B cell (primary cell): ENCODE results near the gene BLVRB. TPM values are rescaled to one million over a fixed set of nuclear protein-coding genes. Genes with fewer than 3 reads are reported as not detected.
"Not testable (repeated sequence)": the region's sequence is repeated elsewhere in the genome, so short reads cannot be mapped to it uniquely, and the experiment has no call there.

Experiments
- ATAC-seq: fragments of 200-7000 bp; cut with Tn5 transposase; one replicate; pipeline ENCODE4 v1.10.0; 2021; ENCODE audit warnings: low read depth, mild to moderate bottlenecking, moderate number of reproducible peaks, moderate library complexity
- CTCF ChIA-PET: fragments of 350-600 bp; sonication (Branson Sonifier 250); formaldehyde crosslinking; loops from one replicate; lab custom pipeline; 2021; ENCODE audit warnings: antibody characterized with exemption, inconsistent platforms; lab: Charles Lee
- POLR2A ChIA-PET: fragments of 350-600 bp; sonication (Branson Sonifier 250); formaldehyde crosslinking; loops from one replicate; lab custom pipeline; 2021; ENCODE audit warnings: antibody characterized with exemption; lab: Charles Lee
- DNase-seq: peaks from one replicate; pipeline ENCODE4 v3.0.0; 2013
- H2AFZ ChIP-seq: 2 replicates; pipeline ENCODE4 v1.6.1; 2012; ENCODE audit warnings: mild to moderate bottlenecking, low read depth, low read length; ENCODE audit not compliant: insufficient read depth, poor library complexity, severe bottlenecking
- H3K27ac ChIP-seq, 2 donors: 1 replicate in 1 of 2; 2 replicates in 1 of 2; pipeline ENCODE4 v1.5.1; 2012 to 2013; ENCODE audit warnings: low read length in 2 of 2, mild to moderate bottlenecking in 2 of 2, moderate library complexity in 1 of 2
- H3K27me3 ChIP-seq, 4 experiments: fragments of 200-600 bp in 1 of 4; sonication (generic) in 1 of 4; replicated peaks in 1 of 4; 1 replicate in 2 of 4; 2 replicates in 2 of 4; pipeline versions ENCODE4 v1.6.1 to v1.7.0; 2013 to 2016; ENCODE audit warnings: low read length in 3 of 4, mild to moderate bottlenecking in 2 of 4, mixed read lengths in 1 of 4, moderate library complexity in 1 of 4; ENCODE audit not compliant: insufficient read depth in 4 of 4, control insufficient read depth in 3 of 4; ENCODE audit errors: control extremely low read depth in 1 of 4
- H3K36me3 ChIP-seq, 2 experiments: replicated peaks in 1 of 2; 1 replicate in 1 of 2; 2 replicates in 1 of 2; pipeline versions ENCODE4 v1.6.1 to v1.7.1; 2013; ENCODE audit warnings: low read length in 1 of 2; ENCODE audit not compliant: insufficient read depth in 2 of 2, control insufficient read depth in 1 of 2; ENCODE audit errors: control extremely low read depth in 1 of 2, extremely low read depth in 1 of 2
- H3K4me1 ChIP-seq, 2 donors: fragments of 200-600 bp in 1 of 2; sonication (generic) in 1 of 2; 1 replicate in 1 of 2; 2 replicates in 1 of 2; pipeline versions ENCODE4 v1.5.1 to v1.6.1; 2013 to 2017; ENCODE audit warnings: low read length in 2 of 2; ENCODE audit not compliant: control insufficient read depth in 2 of 2, insufficient read depth in 2 of 2
- H3K4me2 ChIP-seq: replicated peaks from 2 replicates; pipeline ENCODE3; 2012; ENCODE audit warnings: mild to moderate bottlenecking, low read depth, low read length; ENCODE audit not compliant: poor library complexity, severe bottlenecking
- H3K4me3 ChIP-seq, 5 experiments: fragments of 200-600 bp in 1 of 5; sonication (generic) in 1 of 5; 1 replicate in 3 of 5; 2 replicates in 2 of 5; pipeline versions ENCODE4 v1.5.1 to v1.7.0; 2011 to 2016; ENCODE audit warnings: low read length in 4 of 5, mild to moderate bottlenecking in 4 of 5, low read depth in 2 of 5, control low read depth in 1 of 5, moderate library complexity in 1 of 5; ENCODE audit not compliant: insufficient read depth in 1 of 5; ENCODE audit errors: control extremely low read depth in 1 of 5, extremely low read depth in 1 of 5
- H3K79me2 ChIP-seq: fragments of 200-600 bp; sonication (generic); one replicate; pipeline ENCODE4 v1.6.0; 2016; ENCODE audit warnings: low read length; ENCODE audit not compliant: control insufficient read depth, insufficient read depth
- H3K9ac ChIP-seq: fragments of 200-600 bp; sonication (generic); 2 replicates; pipeline ENCODE4 v1.6.1; 2017; ENCODE audit warnings: mild to moderate bottlenecking, low read length, moderate library complexity
- H3K9me3 ChIP-seq, 3 donors: one replicate each; pipeline versions ENCODE4 v1.6.1 to v1.7.1; 2013; ENCODE audit warnings: low read length in 2 of 3; ENCODE audit not compliant: control insufficient read depth in 2 of 3, insufficient read depth in 1 of 3; ENCODE audit errors: control extremely low read depth in 1 of 3
- H4K20me1 ChIP-seq: 2 replicates; pipeline ENCODE4 v1.6.0; 2012; ENCODE audit warnings: mild to moderate bottlenecking, low read length; ENCODE audit not compliant: insufficient read depth, control insufficient read depth, poor library complexity, severe bottlenecking
- H3K27ac Mint-ChIP-seq: one replicate; pipeline ENCODE4 v1.8.0; 2021; ENCODE audit warnings: mixed read lengths
- H3K27me3 Mint-ChIP-seq: one replicate; pipeline ENCODE4 v1.8.0; 2021; ENCODE audit warnings: mixed read lengths
- H3K4me1 Mint-ChIP-seq: one replicate; pipeline ENCODE4 v1.8.0; 2021; ENCODE audit warnings: mixed read lengths
- H3K4me3 Mint-ChIP-seq: one replicate; pipeline ENCODE4 v1.8.0; 2021; ENCODE audit warnings: mixed read lengths
- H3K9me3 Mint-ChIP-seq: one replicate; pipeline ENCODE4 v1.8.0; 2022; ENCODE audit warnings: mixed read lengths; ENCODE audit not compliant: insufficient read depth
- CTCF ChIP-seq: fragments of 200-600 bp; IDR thresholded peaks from one replicate; pipeline ENCODE4 v1.8.0; 2022; ENCODE audit warnings: antibody characterized with exemption, mild to moderate bottlenecking
- EZH2 ChIP-seq: IDR thresholded peaks from 2 replicates; pipeline ENCODE4 v1.6.1; 2012; ENCODE audit warnings: borderline replicate concordance, low read depth, mild to moderate bottlenecking, moderate library complexity, low read length; ENCODE audit not compliant: insufficient read depth, poor library complexity, severe bottlenecking
- WGBS: methylation state at CpG from one replicate; pipeline ENCODE4 v1.1.5; 2013; ENCODE audit warnings: missing lambda C conversion rate; ENCODE audit not compliant: insufficient coverage; 5-methylcytosine and 5-hydroxymethylcytosine counted together
- intact Hi-C: fragments of 100-400 bp; cut with micrococcal nuclease; formaldehyde crosslinking; loops from one replicate; pipeline ENCODE4 v1.10.0; 2022
- polyA plus RNA-seq: library from polyadenylated mRNA; depleted of rRNA; stranded (reverse); fragments of >200 nt; gene quantifications from 2 replicates; pipeline ENCODE4 v1.2.3, GENCODE V29; 2012
- total RNA-seq, 2 donors: library from RNA; stranded (reverse); fragments of 120-200 nt in 1 of 2; gene quantifications; 1 replicate in 1 of 2; 2 replicates in 1 of 2; pipeline versions ENCODE4 v1.2.3 to v1.2.4, GENCODE V29; 2013 to 2022

BLVRB gene
- total and polyA plus RNA-seq, 2 donors (not counting 1 experiment from before 2014, with no cell fraction given), result 14.2 to 23.2 TPM

GRCh38 chr19:40457048-40457447 is 8.5 kb downstream of the BLVRB start:
- H3K27ac Mint-ChIP-seq, result no peak overlapping the region
- Histone ChIP-seq H4K20me1 (no peaks in the 10 kb centered on the region), H3K79me2 (no peaks in the 10 kb centered on the region), H3K9ac (no peak overlapping the region), H3K36me3 (no peaks in the 10 kb centered on the region), H3K27me3 (no peaks in the 10 kb centered on the region), H3K9me3 (peaks cover 0 to 5% (median 0%) of the 10 kb centered on the region in 3 donors), H3K27ac (no peak overlapping the region), H3K4me3 (no peak overlapping the region), H2AFZ (no peak overlapping the region), H3K4me1 (peaks cover 10 to 12% of the 10 kb centered on the region in 2 donors), H3K4me2 (no peak overlapping the region)
- POLR2A ChIA-PET, result interaction anchor here (0.7 kb wide), 1 partner anchor 414 kb away, joined by 4 read pairs; no protein-coding TSS in a partner anchor
- ATAC-seq (no peak), DNase-seq (no peak)
- H3K9me3 Mint-ChIP-seq, result no peaks in the 10 kb centered on the region
- H3K4me3 Mint-ChIP-seq, result no peak overlapping the region
- H3K27me3 Mint-ChIP-seq, result no peaks in the 10 kb centered on the region
- CTCF ChIA-PET, result interaction anchor here (0.9 to 2.0 kb wide), 3 partner anchors 11 to 38 kb away, joined by 3 to 5 read pairs (median 3); no protein-coding TSS in a partner anchor
- peaks cover 9% of the 10 kb centered on the region for H3K4me1 Mint-ChIP-seq
- TF ChIP-seq CTCF, result no peak
- no peak for TF ChIP-seq EZH2
- intact Hi-C loops, result no loop called here
- 79% methylated on average over 5 of the region's 5 CpGs for WGBS

GRCh38 chr19:40453943-40454342 is 11.6 kb downstream of the BLVRB start:
- H3K9ac ChIP-seq, H3K27ac Mint-ChIP-seq, H3K27me3 Mint-ChIP-seq, H4K20me1 ChIP-seq, H3K4me1 Mint-ChIP-seq, H3K36me3 ChIP-seq, DNase-seq, POLR2A ChIA-PET, H3K9me3 Mint-ChIP-seq, H3K9me3 ChIP-seq, H3K4me3 Mint-ChIP-seq, H3K4me2 ChIP-seq, H2AFZ ChIP-seq, H3K27ac ChIP-seq, H3K4me1 ChIP-seq, H3K27me3 ChIP-seq, intact Hi-C loops, H3K4me3 ChIP-seq, H3K79me2 ChIP-seq, ATAC-seq: not testable (repeated sequence)
- 100% methylated on average over 2 of the region's 6 CpGs for WGBS
- CTCF ChIA-PET, result interaction anchor here (0.8 to 1.8 kb wide), 2 partner anchors 11 to 28 kb away, joined by 3 to 4 read pairs; partner anchors contain the start of gene SERTAD1
